ENCODE measurements around the gene FEV.

Gene FEV

GRCh38 chr2:219016721-219017120 is 31.7 kb upstream of the FEV start:
- no peak for DNase-seq

- DNase-seq: no peak
Observed at GRCh38 chr2:219010873-219011272, 25.9 kb upstream of the FEV start.

- peak; percentile 43 for DNase-seq
Observed at GRCh38 chr2:219010162-219010756, 25.3 kb upstream of the FEV start.

GRCh38 chr2:219009294-219009693 is 24.3 kb upstream of the FEV start:
- DNase-seq: no peak

- DNase-seq: no peak
Observed at GRCh38 chr2:219003979-219004378, 19.0 kb upstream of the FEV start.

GRCh38 chr2:219003267-219003634 is 18.3 kb upstream of the FEV start:
- no peak for DNase-seq

GRCh38 chr2:219002395-219003266 is 17.6 kb upstream of the FEV start:
- DNase-seq: peak; percentile 78

- peak; percentile 51 for DNase-seq
Observed at GRCh38 chr2:219001577-219002394, 16.8 kb upstream of the FEV start.

GRCh38 chr2:219001100-219001576 is 16.2 kb upstream of the FEV start:
- DNase-seq: no peak

GRCh38 chr2:219000569-219000960 is 15.6 kb upstream of the FEV start:
- no peak for DNase-seq

GRCh38 chr2:218999881-219000568 is 15.0 kb upstream of the FEV start:
- DNase-seq: no peak

- no peak for DNase-seq
Observed at GRCh38 chr2:218999021-218999880, 14.3 kb upstream of the FEV start.

- DNase-seq: no peak
Observed at GRCh38 chr2:218998414-218999002, 13.5 kb upstream of the FEV start.

GRCh38 chr2:218997731-218998130 is 12.7 kb upstream of the FEV start:
- DNase-seq: no peak

GRCh38 chr2:218996937-218997336 is 12.0 kb upstream of the FEV start:
- no peak for DNase-seq

- DNase-seq: peak; percentile 91
Observed at GRCh38 chr2:218995972-218996711, 11.2 kb upstream of the FEV start.

- no peak for DNase-seq
Observed at GRCh38 chr2:218995561-218995960, 10.6 kb upstream of the FEV start.

GRCh38 chr2:218993345-218994315 is 8.6 kb upstream of the FEV start, which contains the start of gene CRYBA2:
TSS of gene CRYBA2 (minus strand) at chr2:218993422. CDS start at chr2:218993176, 246 bp downstream.
- DNase-seq: no peak

GRCh38 chr2:218992703-218993344 is 7.8 kb upstream of the FEV start:
- no peak for DNase-seq

Data from activated CD4-positive, alpha-beta T cell treated with anti-CD3 and anti-CD28 coated beads for 48 hours (primary cell).